Fibroblast of villous mesenchyme (primary cell): ENCODE results near the gene ZBTB7A. TPM values are rescaled to one million over a fixed set of nuclear protein-coding genes. Genes with fewer than 3 reads are reported as not detected.

ENCODE experiments used
- DNase-seq: peaks from one replicate; pipeline ENCODE4 v3.0.0-alpha.2; 2010; ENCODE audit warnings: low read depth
- H3K4me3 ChIP-seq: 2 replicates; pipeline ENCODE4 v1.5.1; 2011; ENCODE audit warnings: low read depth, mild to moderate bottlenecking, low read length
- total RNA-seq: library from RNA; depleted of rRNA; stranded (reverse); fragments of >200 nt; gene quantifications from 2 replicates; pipeline ENCODE4 v1.2.3, GENCODE V29; 2012
- TF ChIP-seq, protein P1 (sequence below): IDR thresholded peaks from 2 replicates; pipeline ENCODE4 v1.5.1; 2012; ENCODE audit warnings: low read depth, mild to moderate bottlenecking, low read length; ENCODE audit not compliant: insufficient read depth

ZBTB7A gene
- total RNA-seq, 1 donor = 31.5 TPM

DNA sequence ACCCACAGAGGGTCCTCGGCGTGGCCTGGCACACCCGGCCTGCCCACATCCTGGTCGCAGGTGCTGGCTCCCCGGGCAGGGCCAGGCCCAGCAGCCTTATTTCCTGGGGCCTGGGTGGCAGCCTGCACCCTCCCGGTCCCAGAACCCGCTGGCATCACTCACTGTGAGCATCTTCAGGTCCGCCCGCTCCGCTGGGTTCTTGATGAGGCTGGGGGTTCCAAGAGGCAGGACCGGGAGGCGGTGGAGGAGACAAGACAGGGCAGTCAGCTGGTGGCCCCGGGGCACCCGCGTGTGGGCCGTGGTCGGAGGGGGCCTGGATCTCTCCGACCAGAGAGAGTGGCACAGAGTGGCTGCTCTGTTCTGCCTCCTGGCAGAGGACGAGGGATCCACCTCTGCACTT lies 27.6 kb upstream of the ZBTB7A start:
- no peak for DNase-seq
- TF ChIP-seq, protein P1, sequence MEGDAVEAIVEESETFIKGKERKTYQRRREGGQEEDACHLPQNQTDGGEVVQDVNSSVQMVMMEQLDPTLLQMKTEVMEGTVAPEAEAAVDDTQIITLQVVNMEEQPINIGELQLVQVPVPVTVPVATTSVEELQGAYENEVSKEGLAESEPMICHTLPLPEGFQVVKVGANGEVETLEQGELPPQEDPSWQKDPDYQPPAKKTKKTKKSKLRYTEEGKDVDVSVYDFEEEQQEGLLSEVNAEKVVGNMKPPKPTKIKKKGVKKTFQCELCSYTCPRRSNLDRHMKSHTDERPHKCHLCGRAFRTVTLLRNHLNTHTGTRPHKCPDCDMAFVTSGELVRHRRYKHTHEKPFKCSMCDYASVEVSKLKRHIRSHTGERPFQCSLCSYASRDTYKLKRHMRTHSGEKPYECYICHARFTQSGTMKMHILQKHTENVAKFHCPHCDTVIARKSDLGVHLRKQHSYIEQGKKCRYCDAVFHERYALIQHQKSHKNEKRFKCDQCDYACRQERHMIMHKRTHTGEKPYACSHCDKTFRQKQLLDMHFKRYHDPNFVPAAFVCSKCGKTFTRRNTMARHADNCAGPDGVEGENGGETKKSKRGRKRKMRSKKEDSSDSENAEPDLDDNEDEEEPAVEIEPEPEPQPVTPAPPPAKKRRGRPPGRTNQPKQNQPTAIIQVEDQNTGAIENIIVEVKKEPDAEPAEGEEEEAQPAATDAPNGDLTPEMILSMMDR = no peak

DNA sequence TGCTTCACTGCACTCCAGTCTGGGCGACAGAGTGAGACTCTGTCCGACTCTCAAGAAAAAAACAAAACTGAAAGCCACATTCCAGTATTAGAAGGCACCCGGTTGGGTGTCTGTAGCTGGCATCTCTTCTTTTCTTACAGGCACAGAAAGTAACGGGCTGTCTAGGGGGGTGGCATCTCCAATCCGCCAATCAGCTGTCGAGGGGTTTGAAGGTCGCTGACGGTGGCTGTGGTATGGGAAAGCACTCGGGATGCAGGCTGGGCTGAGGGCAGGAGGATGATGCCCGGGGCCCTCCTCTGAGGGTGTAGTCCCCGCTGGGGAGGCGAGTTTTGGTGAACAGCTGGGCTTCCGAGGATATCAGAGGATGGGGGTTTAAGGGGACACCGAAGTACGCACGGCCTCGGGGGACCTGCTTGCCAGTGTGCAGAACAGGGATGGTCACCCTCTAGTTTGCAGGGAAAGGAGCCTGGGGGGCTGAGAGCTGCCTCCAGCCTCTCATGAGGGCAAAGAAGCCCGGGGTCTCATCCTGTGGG lies 27.0 kb upstream of the ZBTB7A start:
- H3K4me3 ChIP-seq = no peak overlapping the region
- DNase-seq = no peak
- TF ChIP-seq, protein P1 = no peak

More for the DNA sequence above, 27.6 kb upstream of the ZBTB7A start:
- no peak overlapping the region for H3K4me3 ChIP-seq

DNA sequence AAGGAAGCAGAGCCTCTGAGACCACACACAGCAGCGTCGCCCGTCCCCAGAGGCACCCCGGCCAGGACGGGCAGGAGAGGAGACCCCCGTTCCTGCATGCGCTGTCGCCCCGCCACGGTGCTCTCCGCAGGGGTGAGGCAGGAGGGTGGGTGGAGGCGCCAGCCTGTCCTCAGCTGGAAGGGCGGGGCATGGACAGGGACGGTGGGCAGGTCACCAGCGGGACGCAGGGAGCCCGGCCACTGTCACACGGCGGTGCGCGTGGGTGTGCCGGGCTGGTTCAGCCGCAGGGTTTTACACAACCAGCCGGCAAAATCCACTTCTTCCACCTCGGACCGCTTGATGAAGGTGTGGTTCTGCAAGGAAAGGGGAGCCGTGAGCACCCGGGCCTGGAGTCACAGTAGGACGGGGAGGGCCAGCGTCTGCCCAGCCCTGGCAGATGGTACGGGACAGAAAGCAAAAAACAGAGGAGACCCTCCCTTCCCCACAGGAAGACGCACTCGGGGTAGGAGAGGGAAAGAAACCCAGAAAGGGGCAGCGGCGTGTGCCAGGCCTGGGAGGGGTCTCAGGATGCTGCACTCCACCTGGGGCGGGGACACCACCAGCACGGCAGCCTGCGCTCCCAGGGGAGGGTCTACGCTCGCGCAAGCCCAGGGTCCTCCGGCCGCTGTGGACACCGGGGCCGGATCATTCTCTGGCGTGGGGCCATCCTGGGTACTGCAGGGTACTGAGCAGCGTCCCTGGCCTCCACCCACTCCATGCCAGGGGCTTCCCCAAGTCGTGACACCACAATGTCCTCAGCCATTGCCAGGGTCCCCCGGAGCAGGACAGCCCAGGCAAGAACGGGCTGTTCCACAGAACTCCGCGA lies 23.9 kb upstream of the ZBTB7A start:
- H3K4me3 ChIP-seq = no peak overlapping the region
- DNase-seq = no peak
- TF ChIP-seq, protein P1 = no peak

DNA sequence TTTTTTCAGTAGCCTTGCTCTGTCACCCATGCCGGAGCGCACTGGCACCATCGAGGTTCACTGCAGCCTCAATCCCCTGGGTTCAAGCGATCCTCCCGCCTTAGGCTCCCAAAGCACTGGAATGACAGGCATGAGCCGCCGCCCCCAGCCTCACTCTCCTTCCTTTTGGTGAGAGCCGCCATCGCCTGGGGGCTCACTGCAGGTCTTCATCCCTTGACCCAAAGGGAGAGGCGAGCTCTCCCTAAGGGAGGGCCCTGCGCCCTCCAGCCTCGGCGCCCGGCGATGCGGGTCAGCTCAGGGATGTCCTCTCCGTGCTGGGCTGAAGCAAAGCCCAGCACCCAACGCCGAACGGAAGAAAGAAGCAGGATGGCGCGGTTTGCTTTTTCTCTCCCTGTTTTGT lies 23.2 kb upstream of the ZBTB7A start:
- TF ChIP-seq, protein P1 = no peak
- no peak for DNase-seq
- H3K4me3 ChIP-seq = no peak overlapping the region

DNA sequence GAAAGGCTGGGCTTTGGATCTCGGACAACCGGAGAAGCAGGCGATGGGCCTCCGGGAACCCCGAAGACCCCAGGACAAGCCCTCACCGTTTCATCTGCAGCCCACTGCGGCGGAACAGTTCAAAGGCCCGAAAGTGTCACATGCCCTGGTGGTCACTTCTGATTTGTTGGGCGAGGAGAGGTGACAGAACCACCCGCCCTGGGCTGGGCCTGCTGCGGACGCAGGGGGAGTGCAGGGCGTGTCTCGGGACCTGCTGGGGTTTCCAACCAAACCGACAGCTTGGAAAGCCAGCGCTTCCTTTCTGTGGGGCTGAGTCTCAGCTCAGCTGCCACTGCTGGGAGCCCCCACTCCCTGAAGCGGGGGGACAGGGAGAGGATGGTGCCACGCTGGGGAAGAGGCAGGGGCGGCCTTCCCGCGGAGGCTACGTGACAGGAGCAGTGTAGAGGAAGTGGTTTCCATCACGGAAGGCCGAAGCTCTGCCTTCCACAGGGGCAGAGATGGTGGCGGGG lies 22.8 kb upstream of the ZBTB7A start:
- TF ChIP-seq, protein P1 = no peak
- H3K4me3 ChIP-seq = no peak overlapping the region
- DNase-seq = no peak

DNA sequence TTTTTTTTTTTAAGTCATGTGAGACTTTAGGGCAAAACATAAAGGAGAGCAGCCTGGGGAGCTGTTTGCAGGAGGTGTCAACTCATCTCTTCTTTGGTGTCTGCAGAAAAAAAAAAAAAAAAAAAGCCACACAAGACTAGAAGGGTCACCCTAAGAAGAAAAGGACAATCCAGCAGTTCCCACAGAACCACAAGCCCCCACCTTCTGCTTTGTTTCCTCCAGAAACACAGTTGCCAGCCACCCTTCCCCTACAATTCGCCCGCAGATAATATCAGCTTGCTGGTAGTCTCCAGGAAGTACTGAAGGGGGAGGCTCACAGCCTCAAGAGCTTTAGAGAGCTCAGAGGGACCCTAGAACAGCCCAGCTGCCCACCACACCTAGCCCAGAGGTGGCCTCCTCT lies 22.3 kb upstream of the ZBTB7A start:
- TF ChIP-seq, protein P1 = no peak
- DNase-seq = no peak
- no peak overlapping the region for H3K4me3 ChIP-seq
